Transverse colon (tissue), 4 donors: ENCODE results near the gene ICAM1.
"Not testable (repeated sequence)": the region's sequence is repeated elsewhere in the genome, so short reads cannot be mapped to it uniquely, and the experiment has no call there.

ENCODE experiments used
- POLR2AphosphoS5 ChIP-seq, 3 donors: sonication (generic); formaldehyde crosslinking; IDR thresholded peaks; one replicate each; pipeline ENCODE4 v1.6.1; 2016; ENCODE audit warnings: antibody characterized with exemption in 3 of 3
- TF ChIP-seq, protein P1 (sequence below), 5 experiments: fragments of 200-600 bp in 3 of 5; fragments of 450-650 bp in 2 of 5; sonication (generic) in 3 of 5; IDR thresholded peaks; 1 replicate in 2 of 5; 2 replicates in 3 of 5; pipeline ENCODE4 v1.5.1; 2016 to 2017; ENCODE audit warnings: antibody characterized with exemption in 5 of 5, inconsistent platforms in 3 of 5, mild to moderate bottlenecking in 2 of 5, moderate library complexity in 1 of 5

DNA sequence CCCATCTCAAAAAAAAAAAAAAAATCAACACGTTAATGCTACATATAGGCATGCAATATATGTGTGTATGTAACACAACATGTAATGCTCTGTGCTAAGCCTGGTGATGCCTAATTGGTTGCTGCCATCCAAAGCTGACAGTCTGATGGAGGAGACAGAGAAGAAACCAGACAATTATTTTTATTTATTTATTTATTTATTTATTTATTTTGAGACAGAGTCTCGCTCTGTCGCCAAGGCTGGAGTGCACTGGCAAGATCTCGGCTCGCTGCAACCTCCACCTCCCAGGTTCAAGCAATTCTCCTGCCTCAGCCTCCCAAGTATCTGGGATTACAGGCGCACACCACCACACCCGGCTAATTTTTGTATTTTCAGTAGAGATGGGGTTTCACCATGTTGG lies 35.5 kb upstream of the ICAM1 start:
- TF ChIP-seq, protein P1, sequence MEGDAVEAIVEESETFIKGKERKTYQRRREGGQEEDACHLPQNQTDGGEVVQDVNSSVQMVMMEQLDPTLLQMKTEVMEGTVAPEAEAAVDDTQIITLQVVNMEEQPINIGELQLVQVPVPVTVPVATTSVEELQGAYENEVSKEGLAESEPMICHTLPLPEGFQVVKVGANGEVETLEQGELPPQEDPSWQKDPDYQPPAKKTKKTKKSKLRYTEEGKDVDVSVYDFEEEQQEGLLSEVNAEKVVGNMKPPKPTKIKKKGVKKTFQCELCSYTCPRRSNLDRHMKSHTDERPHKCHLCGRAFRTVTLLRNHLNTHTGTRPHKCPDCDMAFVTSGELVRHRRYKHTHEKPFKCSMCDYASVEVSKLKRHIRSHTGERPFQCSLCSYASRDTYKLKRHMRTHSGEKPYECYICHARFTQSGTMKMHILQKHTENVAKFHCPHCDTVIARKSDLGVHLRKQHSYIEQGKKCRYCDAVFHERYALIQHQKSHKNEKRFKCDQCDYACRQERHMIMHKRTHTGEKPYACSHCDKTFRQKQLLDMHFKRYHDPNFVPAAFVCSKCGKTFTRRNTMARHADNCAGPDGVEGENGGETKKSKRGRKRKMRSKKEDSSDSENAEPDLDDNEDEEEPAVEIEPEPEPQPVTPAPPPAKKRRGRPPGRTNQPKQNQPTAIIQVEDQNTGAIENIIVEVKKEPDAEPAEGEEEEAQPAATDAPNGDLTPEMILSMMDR (IDR thresholded peaks at IDR 0.05), result not testable (repeated sequence)
- not testable (repeated sequence) for TF ChIP-seq POLR2AphosphoS5 (IDR thresholded peaks at IDR 0.05)
